ENCODE results near the gene COQ9.
A peak's percentile ranks its signal among the peaks of the same experiment; 100 is the strongest.

Gene COQ9

GRCh38 chr16:57474671-57475661 is 27.7 kb downstream of the COQ9 start:
- no peak for DNase-seq (ENCODE audit: low read depth in 2 of 2)
- no peak for TF ChIP-seq CTCF (IDR thresholded peaks at IDR 0.05; ENCODE audit: low read depth, low read length)
- H3K4me3 ChIP-seq (replicated peaks in 1 of 2; ENCODE audit: low read depth in 2 of 2, low read length in 2 of 2), result no peak overlapping the region

GRCh38 chr16:57475711-57476339 is 28.5 kb downstream of the COQ9 start:
- no peak overlapping the region for H3K4me3 ChIP-seq (replicated peaks in 1 of 2; ENCODE audit: low read depth in 2 of 2, low read length in 2 of 2)
- DNase-seq (ENCODE audit: low read depth in 2 of 2), result peak; percentile 35 to 63
- peak; percentile 63 for TF ChIP-seq CTCF (IDR thresholded peaks at IDR 0.05; ENCODE audit: low read depth, low read length)

GRCh38 chr16:57476546-57477410 is 29.5 kb downstream of the COQ9 start:
- DNase-seq (ENCODE audit: low read depth in 2 of 2), result peak in 1 of 2 donors; percentile 10
- no peak overlapping the region for H3K4me3 ChIP-seq (replicated peaks in 1 of 2; ENCODE audit: low read depth in 2 of 2, low read length in 2 of 2)
- TF ChIP-seq CTCF (IDR thresholded peaks at IDR 0.05; ENCODE audit: low read depth, low read length), result no peak

GRCh38 chr16:57477531-57478202 is 30.4 kb downstream of the COQ9 start:
- H3K4me3 ChIP-seq (replicated peaks in 1 of 2; ENCODE audit: low read depth in 2 of 2, low read length in 2 of 2), result no peak overlapping the region
- no peak for DNase-seq (ENCODE audit: low read depth in 2 of 2)
- TF ChIP-seq CTCF (IDR thresholded peaks at IDR 0.05; ENCODE audit: low read depth, low read length), result no peak

GRCh38 chr16:57478396-57479204 is 31.3 kb downstream of the COQ9 start:
- peak overlapping the region; percentile 54 to 65 for H3K4me3 ChIP-seq (replicated peaks in 1 of 2; ENCODE audit: low read depth in 2 of 2, low read length in 2 of 2)
- no peak for TF ChIP-seq CTCF (IDR thresholded peaks at IDR 0.05; ENCODE audit: low read depth, low read length)
- DNase-seq (ENCODE audit: low read depth in 2 of 2), result no peak

Measured in cardiac fibroblast (primary cell).